Rectal smooth muscle tissue (tissue), 1 donor: ENCODE measurements around the gene IL18.

Experiments
- H3K27ac ChIP-seq: one replicate; pipeline ENCODE4 v1.7.0; 2013; ENCODE audit warnings: low read depth, low read length, inconsistent platforms
- H3K27me3 ChIP-seq: one replicate; pipeline ENCODE4 v1.7.0; 2013; ENCODE audit warnings: low read length; ENCODE audit not compliant: control insufficient read depth, insufficient read depth
- H3K36me3 ChIP-seq: one replicate; pipeline ENCODE4 v1.7.0; 2013; ENCODE audit warnings: low read length; ENCODE audit not compliant: control insufficient read depth, insufficient read depth
- H3K4me1 ChIP-seq: one replicate; pipeline ENCODE4 v1.7.0; 2013; ENCODE audit warnings: low read length; ENCODE audit not compliant: control insufficient read depth, insufficient read depth
- H3K4me3 ChIP-seq: one replicate; pipeline ENCODE4 v1.7.0; 2013; ENCODE audit warnings: low read length
- H3K9ac ChIP-seq: one replicate; pipeline ENCODE4 v1.7.0; 2013; ENCODE audit warnings: low read length

IL18 gene

GRCh38 chr11:112182867-112183266, 19.0 kb upstream of the IL18 start:
- H3K4me3 ChIP-seq: no peak overlapping the region
- H3K27me3 ChIP-seq: no peaks in the 10 kb centered on the region
- H3K9ac ChIP-seq: no peak overlapping the region
- H3K36me3 ChIP-seq: no peaks in the 10 kb centered on the region
- H3K4me1 ChIP-seq: no peaks in the 10 kb centered on the region
- no peak overlapping the region for H3K27ac ChIP-seq

- Histone ChIP-seq H3K4me3 (no peak overlapping the region), H3K27ac (no peak overlapping the region), H3K27me3 (no peaks in the 10 kb centered on the region), H3K36me3 (no peaks in the 10 kb centered on the region), H3K4me1 (peaks cover 10% of the 10 kb centered on the region), H3K9ac (no peak overlapping the region)
These were observed 15.7 kb upstream of the IL18 start for GRCh38 chr11:112179601-112180000.

GRCh38 chr11:112178936-112179335, 15.0 kb upstream of the IL18 start:
- Histone ChIP-seq H3K27ac (no peak overlapping the region), H3K4me1 (peaks cover 11% of the 10 kb centered on the region), H3K36me3 (no peaks in the 10 kb centered on the region), H3K27me3 (no peaks in the 10 kb centered on the region), H3K4me3 (no peak overlapping the region), H3K9ac (no peak overlapping the region)

GRCh38 chr11:112178428-112178827, 14.5 kb upstream of the IL18 start:
- H3K4me1 ChIP-seq: peaks cover 11% of the 10 kb centered on the region
- no peak overlapping the region for H3K27ac ChIP-seq
- H3K36me3 ChIP-seq: no peaks in the 10 kb centered on the region
- H3K9ac ChIP-seq: no peak overlapping the region
- no peak overlapping the region for H3K4me3 ChIP-seq
- H3K27me3 ChIP-seq: no peaks in the 10 kb centered on the region

- Histone ChIP-seq H3K4me3 (no peak overlapping the region), H3K27me3 (no peaks in the 10 kb centered on the region), H3K9ac (no peak overlapping the region), H3K27ac (no peak overlapping the region), H3K36me3 (no peaks in the 10 kb centered on the region), H3K4me1 (peaks cover 11% of the 10 kb centered on the region)
These were observed 13.7 kb upstream of the IL18 start for GRCh38 chr11:112177589-112177988.

GRCh38 chr11:112176077-112176476, 12.2 kb upstream of the IL18 start:
- Histone ChIP-seq H3K27ac (no peak overlapping the region), H3K4me3 (no peak overlapping the region), H3K27me3 (no peaks in the 10 kb centered on the region), H3K4me1 (peaks cover 11% of the 10 kb centered on the region), H3K9ac (no peak overlapping the region), H3K36me3 (no peaks in the 10 kb centered on the region)

- H3K4me1 ChIP-seq: peaks cover 11% of the 10 kb centered on the region
- H3K4me3 ChIP-seq: peak overlapping the region; percentile 30
- no peak overlapping the region for H3K9ac ChIP-seq
- H3K27me3 ChIP-seq: no peaks in the 10 kb centered on the region
- no peaks in the 10 kb centered on the region for H3K36me3 ChIP-seq
- H3K27ac ChIP-seq: peak overlapping the region; percentile 67
These were observed 11.7 kb upstream of the IL18 start for GRCh38 chr11:112175599-112175952.

- no peak within 1 kb of the TSS for H3K9ac ChIP-seq
These were observed 11.1 kb upstream of the IL18 start, which contains the start of gene BCO2 for GRCh38 chr11:112174789-112175598. Gene BCO2, plus strand, starts transcription at chr11:112175512. Its CDS starts 90 bp downstream, at chr11:112175602.

GRCh38 chr11:112173152-112173551, 9.3 kb upstream of the IL18 start:
- Histone ChIP-seq H3K4me1 (peaks cover 11% of the 10 kb centered on the region), H3K27me3 (no peaks in the 10 kb centered on the region), H3K36me3 (no peaks in the 10 kb centered on the region), H3K27ac (no peak overlapping the region), H3K9ac (no peak overlapping the region), H3K4me3 (no peak overlapping the region)

More at GRCh38 chr11:112174789-112175598, 11.1 kb upstream of the IL18 start, which contains the start of gene BCO2:
- H3K4me1 ChIP-seq: peaks cover 11% of the 10 kb centered on the region
- peak within 1 kb of the TSS; percentile 30 for H3K4me3 ChIP-seq
- H3K27me3 ChIP-seq: no peaks in the 10 kb centered on the region
- H3K36me3 ChIP-seq: no peaks in the 10 kb centered on the region
- H3K27ac ChIP-seq: peak within 1 kb of the TSS; percentile 67

GRCh38 chr11:112172362-112172994, 8.6 kb upstream of the IL18 start:
- H3K27ac ChIP-seq: no peak overlapping the region
- H3K9ac ChIP-seq: no peak overlapping the region
- H3K36me3 ChIP-seq: no peaks in the 10 kb centered on the region
- no peak overlapping the region for H3K4me3 ChIP-seq
- no peaks in the 10 kb centered on the region for H3K27me3 ChIP-seq
- peaks cover 11% of the 10 kb centered on the region for H3K4me1 ChIP-seq

- Histone ChIP-seq H3K27ac (no peak within 1 kb of the TSS), H3K4me3 (no peak within 1 kb of the TSS), H3K9ac (no peak within 1 kb of the TSS), H3K36me3 (no peaks in the 10 kb centered on the region), H3K27me3 (no peaks in the 10 kb centered on the region), H3K4me1 (no peaks in the 10 kb centered on the region)
These were observed 3.3 kb upstream of the IL18 start, which contains the start of gene TEX12 for GRCh38 chr11:112167145-112167544. Gene TEX12, plus strand, starts transcription at chr11:112167372. Its CDS starts 1,897 bp downstream, at chr11:112169269.

- Histone ChIP-seq H3K27ac (no peak overlapping the region), H3K36me3 (no peaks in the 10 kb centered on the region), H3K4me3 (no peak overlapping the region), H3K9ac (no peak overlapping the region), H3K4me1 (no peaks in the 10 kb centered on the region), H3K27me3 (no peaks in the 10 kb centered on the region)
These were observed 2.7 kb upstream of the IL18 start for GRCh38 chr11:112166562-112166961.
